ENCODE results near the gene ASTN1.

Gene ASTN1

GRCh38 chr1:177132141-177132540 lies 32.4 kb downstream of the ASTN1 start:
- Histone ChIP-seq H3K9me3 (no peaks in the 10 kb centered on the region), H3K36me3 (no peaks in the 10 kb centered on the region), H3K27ac (no peak overlapping the region), H3K27me3 (peaks cover 0 to 2% of the 10 kb centered on the region in 2 donors), H3K4me3 (no peak overlapping the region), H3K4me1 (no peaks in the 10 kb centered on the region)
- DNase-seq, result no peak
- intact Hi-C loops (cut with DNase I; ENCODE audit: low total_unique reads), result no loop called here
- no peak for TF ChIP-seq CTCF (IDR thresholded peaks at IDR 0.05)

- Histone ChIP-seq H3K4me1 (no peaks in the 10 kb centered on the region), H3K36me3 (no peaks in the 10 kb centered on the region), H3K9me3 (no peaks in the 10 kb centered on the region), H3K4me3 (no peak overlapping the region), H3K27ac (no peak overlapping the region), H3K27me3 (peaks cover 0 to 2% of the 10 kb centered on the region in 2 donors)
- TF ChIP-seq CTCF (IDR thresholded peaks at IDR 0.05), result no peak
- intact Hi-C loops (cut with DNase I; ENCODE audit: low total_unique reads), result no loop called here
- no peak for DNase-seq
Observed at GRCh38 chr1:177131723-177132122, 32.8 kb downstream of the ASTN1 start.

- H3K4me1 ChIP-seq, result no peaks in the 10 kb centered on the region
- no peak overlapping the region for H3K27ac ChIP-seq
- no peak for DNase-seq
- intact Hi-C loops (cut with DNase I; ENCODE audit: low total_unique reads), result no loop called here
- H3K9me3 ChIP-seq, result no peaks in the 10 kb centered on the region
- peaks cover 0 to 2% of the 10 kb centered on the region in 2 donors for H3K27me3 ChIP-seq
- no peaks in the 10 kb centered on the region for H3K36me3 ChIP-seq
- no peak overlapping the region for H3K4me3 ChIP-seq
- TF ChIP-seq CTCF (IDR thresholded peaks at IDR 0.05), result no peak
Observed at GRCh38 chr1:177130451-177130945, 34.0 kb downstream of the ASTN1 start.

- H3K4me1 ChIP-seq, result no peaks in the 10 kb centered on the region
- TF ChIP-seq CTCF (IDR thresholded peaks at IDR 0.05), result no peak
- no peak overlapping the region for H3K27ac ChIP-seq
- H3K9me3 ChIP-seq, result no peaks in the 10 kb centered on the region
- H3K27me3 ChIP-seq, result peaks cover 0 to 2% of the 10 kb centered on the region in 2 donors
- intact Hi-C loops (cut with DNase I; ENCODE audit: low total_unique reads), result no loop called here
- no peak overlapping the region for H3K4me3 ChIP-seq
- DNase-seq, result no peak
- no peaks in the 10 kb centered on the region for H3K36me3 ChIP-seq
Observed at GRCh38 chr1:177128665-177129281, 35.7 kb downstream of the ASTN1 start.

GRCh38 chr1:177126267-177126666 lies 38.2 kb downstream of the ASTN1 start:
- H3K4me1 ChIP-seq, result no peaks in the 10 kb centered on the region
- no peaks in the 10 kb centered on the region for H3K36me3 ChIP-seq
- peaks cover 0 to 2% of the 10 kb centered on the region in 2 donors for H3K27me3 ChIP-seq
- intact Hi-C loops (cut with DNase I; ENCODE audit: low total_unique reads), result no loop called here
- H3K9me3 ChIP-seq, result no peaks in the 10 kb centered on the region
- no peak for TF ChIP-seq CTCF (IDR thresholded peaks at IDR 0.05)
- no peak for DNase-seq
- H3K4me3 ChIP-seq, result no peak overlapping the region
- no peak overlapping the region for H3K27ac ChIP-seq
